Fibroblast of the conjunctiva (primary cell): Measurements from ENCODE around the gene HRK.

ENCODE experiments used
- DNase-seq: peaks from one replicate; pipeline ENCODE4 v3.0.0-alpha.2; 2010; ENCODE audit warnings: low read depth

The HRK gene

GRCh38 chr12:116881325-116881876, at the start of gene HRK:
HRK (minus strand) TSS chr12:116881441; CDS start chr12:116881307, 134 bp downstream.
- no peak for DNase-seq

- DNase-seq = no peak
Observed at GRCh38 chr12:116929885-116930284, 48.6 kb upstream of the HRK start.

GRCh38 chr12:116928504-116928903, 47.3 kb upstream of the HRK start:
- DNase-seq = no peak

GRCh38 chr12:116927244-116927940, 46.2 kb upstream of the HRK start:
- DNase-seq = no peak

- DNase-seq = no peak
Observed at GRCh38 chr12:116926283-116927243, 45.3 kb upstream of the HRK start.

GRCh38 chr12:116924558-116925453, 43.6 kb upstream of the HRK start:
- DNase-seq = peak; percentile 23

GRCh38 chr12:116922194-116922897, 41.1 kb upstream of the HRK start:
- peak; percentile 65 for DNase-seq

GRCh38 chr12:116920939-116921338, 39.7 kb upstream of the HRK start:
- no peak for DNase-seq

GRCh38 chr12:116919706-116920485, 38.7 kb upstream of the HRK start:
- DNase-seq = no peak

GRCh38 chr12:116919247-116919661, 38.0 kb upstream of the HRK start:
- DNase-seq = no peak

- DNase-seq = no peak
Observed at GRCh38 chr12:116918464-116918863, 37.2 kb upstream of the HRK start.

GRCh38 chr12:116916714-116917114, 35.5 kb upstream of the HRK start:
- DNase-seq = peak; percentile 69

GRCh38 chr12:116916122-116916521, 34.9 kb upstream of the HRK start:
- DNase-seq = no peak

- DNase-seq = no peak
Observed at GRCh38 chr12:116915326-116915725, 34.1 kb upstream of the HRK start.

GRCh38 chr12:116910645-116911451, 29.6 kb upstream of the HRK start, which contains the start of gene FBXW8:
FBXW8 (plus strand) TSS chr12:116910950; CDS start chr12:116911038, 88 bp downstream.
- DNase-seq = peak; percentile 22

GRCh38 chr12:116910280-116910644, 29.0 kb upstream of the HRK start:
- no peak for DNase-seq

GRCh38 chr12:116906285-116906684, 25.0 kb upstream of the HRK start:
- DNase-seq = no peak

GRCh38 chr12:116903818-116904217, 22.6 kb upstream of the HRK start:
- DNase-seq = no peak

GRCh38 chr12:116901612-116902011, 20.4 kb upstream of the HRK start:
- DNase-seq = no peak
